Stimulated activated CD8-positive, alpha-beta memory T cell treated with anti-CD3 and anti-CD28 coated beads, Interleukin-4, amount 100 ng/mL, for 24 hours (primary cell): ENCODE data around the gene ZNF280D.
"Not testable (repeated sequence)": the region's sequence is repeated elsewhere in the genome, so short reads cannot be mapped to it uniquely, and the experiment has no call there.

Experiments
- DNase-seq: peaks from one replicate; pipeline ENCODE4 v3.0.0-alpha.2; 2020; ENCODE audit warnings: low read depth

The ZNF280D gene

GRCh38 chr15:56718560-56718959, 14.7 kb downstream of the ZNF280D start:
- DNase-seq: no peak

- no peak for DNase-seq
Observed at GRCh38 chr15:56716334-56716733, 17.0 kb downstream of the ZNF280D start.

- DNase-seq: no peak
Observed at GRCh38 chr15:56715220-56715619, 18.1 kb downstream of the ZNF280D start.

- not testable (repeated sequence) for DNase-seq
Observed at GRCh38 chr15:56709502-56709901, 23.8 kb downstream of the ZNF280D start.

GRCh38 chr15:56699743-56700142, 33.6 kb downstream of the ZNF280D start:
- DNase-seq: no peak

GRCh38 chr15:56698270-56698669, 35.0 kb downstream of the ZNF280D start:
- DNase-seq: no peak

- DNase-seq: no peak
Observed at GRCh38 chr15:56693761-56694160, 39.5 kb downstream of the ZNF280D start.

GRCh38 chr15:56690733-56691132, 42.6 kb downstream of the ZNF280D start:
- no peak for DNase-seq

GRCh38 chr15:56683908-56684307, 49.4 kb downstream of the ZNF280D start:
- no peak for DNase-seq

- DNase-seq: no peak
Observed at GRCh38 chr15:56681113-56681512, 52.2 kb downstream of the ZNF280D start.

GRCh38 chr15:56679225-56679624, 54.1 kb downstream of the ZNF280D start:
- no peak for DNase-seq

- no peak for DNase-seq
Observed at GRCh38 chr15:56678571-56678970, 54.7 kb downstream of the ZNF280D start.

- no peak for DNase-seq
Observed at GRCh38 chr15:56677271-56677670, 56.0 kb downstream of the ZNF280D start.

- no peak for DNase-seq
Observed at GRCh38 chr15:56675930-56676329, 57.4 kb downstream of the ZNF280D start.

- DNase-seq: no peak
Observed at GRCh38 chr15:56674857-56675256, 58.5 kb downstream of the ZNF280D start.

GRCh38 chr15:56672721-56673120, 60.6 kb downstream of the ZNF280D start:
- DNase-seq: no peak

- no peak for DNase-seq
Observed at GRCh38 chr15:56667517-56667916, 65.8 kb downstream of the ZNF280D start.

GRCh38 chr15:56660943-56661342, 72.4 kb downstream of the ZNF280D start:
- DNase-seq: no peak

GRCh38 chr15:56659197-56659596, 74.1 kb downstream of the ZNF280D start:
- no peak for DNase-seq

- no peak for DNase-seq
Observed at GRCh38 chr15:56654624-56655023, 78.7 kb downstream of the ZNF280D start.

GRCh38 chr15:56654216-56654615, 79.1 kb downstream of the ZNF280D start:
- no peak for DNase-seq

- no peak for DNase-seq
Observed at GRCh38 chr15:56653787-56654186, 79.5 kb downstream of the ZNF280D start.

GRCh38 chr15:56653107-56653506, 80.2 kb downstream of the ZNF280D start:
- DNase-seq: no peak

- DNase-seq: no peak
Observed at GRCh38 chr15:56648311-56648710, 85.0 kb downstream of the ZNF280D start.

GRCh38 chr15:56640549-56640948, 92.8 kb downstream of the ZNF280D start:
- DNase-seq: no peak
